ENCODE results near the gene PSEN2. TPM values are rescaled to one million over a fixed set of nuclear protein-coding genes. Genes with fewer than 3 reads are reported as not detected.
A peak's percentile ranks its signal among the peaks of the same experiment; 100 is the strongest.

Gene PSEN2
- total and polyA plus RNA-seq, 10 donors, result 6.3 to 57.0 (median 29.3) TPM

GRCh38 chr1:226891846-226892523, 21.6 kb downstream of the PSEN2 start:
- DNase-seq, result peak; percentile 74
- TF ChIP-seq POLR2A (IDR thresholded peaks at IDR 0.05), result no peak
- peak in 2 of 3 donors; percentile 20 to 40 for TF ChIP-seq POLR2AphosphoS5 (IDR thresholded peaks at IDR 0.05)
- no peak for TF ChIP-seq CTCF (IDR thresholded peaks at IDR 0.05 in 8 of 11, conservative IDR thresholded peaks at IDR 0.05 in 3 of 11)
- H3K36me3 ChIP-seq, result peaks cover 0 to 100% (median 66%) of the 10 kb centered on the region in 6 donors
- peak overlapping the region in 3 of 8 donors; percentile 13 to 33 (median 20) for H3K27ac ChIP-seq
- no peaks in the 10 kb centered on the region for H3K9me3 ChIP-seq
- 66 to 78% (median 75%) methylated on average over 17 of the region's 17 CpGs for WGBS, 5 donors
- intact Hi-C loops (cut with DNase I; ENCODE audit: low total_unique reads), result no loop called here
- H3K27me3 ChIP-seq (replicated peaks in 1 of 7), result no peaks in the 10 kb centered on the region
- peaks cover 0 to 16% (median 6%) of the 10 kb centered on the region in 6 donors for H3K4me1 ChIP-seq
- H3K4me3 ChIP-seq, result no peak overlapping the region

- peaks cover 0 to 100% (median 66%) of the 10 kb centered on the region in 6 donors for H3K36me3 ChIP-seq
- H3K4me3 ChIP-seq, result no peak overlapping the region
- H3K4me1 ChIP-seq, result peaks cover 0 to 16% (median 6%) of the 10 kb centered on the region in 6 donors
- H3K27me3 ChIP-seq (replicated peaks in 1 of 7), result no peaks in the 10 kb centered on the region
- DNase-seq, result no peak
- H3K9me3 ChIP-seq, result no peaks in the 10 kb centered on the region
- 62 to 78% (median 73%) methylated on average over 8 of the region's 8 CpGs for WGBS, 5 donors
- TF ChIP-seq CTCF (IDR thresholded peaks at IDR 0.05 in 8 of 11, conservative IDR thresholded peaks at IDR 0.05 in 3 of 11) (no peak), POLR2AphosphoS5 (IDR thresholded peaks at IDR 0.05) (no peak), POLR2A (IDR thresholded peaks at IDR 0.05) (no peak)
- peak overlapping the region in 2 of 8 donors; percentile 4 to 13 for H3K27ac ChIP-seq
- intact Hi-C loops (cut with DNase I; ENCODE audit: low total_unique reads), result no loop called here
Measured at GRCh38 chr1:226892524-226892875, 22.1 kb downstream of the PSEN2 start.

- no peak overlapping the region for H3K27ac ChIP-seq
- no peaks in the 10 kb centered on the region for H3K27me3 ChIP-seq (replicated peaks in 1 of 7)
- no peak overlapping the region for H3K4me3 ChIP-seq
- H3K4me1 ChIP-seq, result peaks cover 0 to 16% (median 6%) of the 10 kb centered on the region in 6 donors
- intact Hi-C loops (cut with DNase I; ENCODE audit: low total_unique reads), result no loop called here
- DNase-seq, result no peak
- no peaks in the 10 kb centered on the region for H3K9me3 ChIP-seq
- H3K36me3 ChIP-seq, result peaks cover 0 to 100% (median 64%) of the 10 kb centered on the region in 6 donors
- 90 to 95% (median 94%) methylated on average over 12 to 13 of the region's 13 CpGs for WGBS, 5 donors
- TF ChIP-seq POLR2A (IDR thresholded peaks at IDR 0.05) (no peak), CTCF (IDR thresholded peaks at IDR 0.05 in 8 of 11, conservative IDR thresholded peaks at IDR 0.05 in 3 of 11) (no peak), POLR2AphosphoS5 (IDR thresholded peaks at IDR 0.05) (no peak)
Measured at GRCh38 chr1:226893936-226894335, 23.5 kb downstream of the PSEN2 start.

GRCh38 chr1:226894826-226895225, 24.4 kb downstream of the PSEN2 start:
- intact Hi-C loops (cut with DNase I; ENCODE audit: low total_unique reads), result no loop called here
- Histone ChIP-seq H3K27me3 (replicated peaks in 1 of 7) (no peaks in the 10 kb centered on the region), H3K9me3 (no peaks in the 10 kb centered on the region), H3K4me1 (peaks cover 0 to 16% (median 6%) of the 10 kb centered on the region in 6 donors), H3K27ac (no peak overlapping the region), H3K36me3 (peaks cover 0 to 100% (median 63%) of the 10 kb centered on the region in 6 donors), H3K4me3 (no peak overlapping the region)
- WGBS, 5 donors, result 89 to 100% (median 95%) methylated on average over 3 of the region's 3 CpGs; no CpG with 5 or more reads in 1 of the 5 donors
- no peak for TF ChIP-seq POLR2AphosphoS5 (IDR thresholded peaks at IDR 0.05)
- no peak for TF ChIP-seq POLR2A (IDR thresholded peaks at IDR 0.05)
- TF ChIP-seq CTCF (IDR thresholded peaks at IDR 0.05 in 8 of 11, conservative IDR thresholded peaks at IDR 0.05 in 3 of 11), result no peak
- peak; percentile 39 for DNase-seq

All from spleen (tissue), 11 donors.